WTC11 (cell line): ENCODE data around the gene HDLBP. TPM values are rescaled to one million over a fixed set of nuclear protein-coding genes. Genes with fewer than 3 reads are reported as not detected.

Experiments used
- ATAC-seq: fragments of 200-7000 bp; cut with Tn5 transposase; 2 replicates; pipeline ENCODE4 v1.10.0; 2021; ENCODE audit warnings: mild to moderate bottlenecking, moderate library complexity
- CTCF ChIA-PET: fragments of 300-600 bp; sonication (Branson Sonifier 250); formaldehyde crosslinking; loops from one replicate; lab custom pipeline; 2021; ENCODE audit warnings: antibody characterized with exemption; lab: Charles Lee
- POLR2A ChIA-PET: fragments of 350-600 bp; sonication (Branson Sonifier 250); formaldehyde crosslinking; loops from one replicate; lab custom pipeline; 2021; ENCODE audit warnings: antibody characterized with exemption; lab: Charles Lee
- DNase-seq: peaks from one replicate; pipeline ENCODE4 v3.0.0; 2021; ENCODE audit warnings: low spot score
- H3K27ac Mint-ChIP-seq: 2 replicates; pipeline ENCODE4 v1.8.0; 2021; ENCODE audit warnings: mixed read lengths
- H3K27me3 Mint-ChIP-seq: 2 replicates; pipeline ENCODE4 v1.8.0; 2021; ENCODE audit warnings: low read depth, mild to moderate bottlenecking, moderate library complexity, mixed read lengths
- H3K36me3 Mint-ChIP-seq: 2 replicates; pipeline ENCODE4 v1.8.0; 2021; ENCODE audit warnings: mixed read lengths
- H3K4me1 Mint-ChIP-seq: 2 replicates; pipeline ENCODE4 v1.8.0; 2022; ENCODE audit warnings: mixed read lengths
- H3K4me3 Mint-ChIP-seq: 2 replicates; pipeline ENCODE4 v1.8.0; 2021; ENCODE audit warnings: mild to moderate bottlenecking, moderate library complexity, mixed read lengths
- H3K9me3 Mint-ChIP-seq: 2 replicates; pipeline ENCODE4 v1.8.0; 2021; ENCODE audit warnings: mixed read lengths
- ATF1 ChIP-seq: sonication (generic); formaldehyde crosslinking; IDR thresholded peaks from 2 replicates; pipeline ENCODE4 v1.8.1; 2023; ENCODE audit warnings: mild to moderate bottlenecking, moderate library complexity, missing genetic modification reagents
- E2F4 ChIP-seq: sonication (generic); formaldehyde crosslinking; IDR thresholded peaks from 2 replicates; pipeline ENCODE4 v1.8.1; 2022; ENCODE audit warnings: low read depth, mild to moderate bottlenecking, moderate library complexity, missing genetic modification reagents, borderline replicate concordance
- EMX1 ChIP-seq: fragments of 250-450 bp; sonication (Bioruptor Pico); IDR thresholded peaks from 2 replicates; pipeline ENCODE4 v1.8.0; 2021; ENCODE audit warnings: mild to moderate bottlenecking
- ERG ChIP-seq: fragments of 250-450 bp; sonication (Bioruptor Pico); IDR thresholded peaks from 2 replicates; pipeline ENCODE4 v1.8.0; 2021; ENCODE audit warnings: mild to moderate bottlenecking
- FOXJ3 ChIP-seq: sonication (generic); formaldehyde crosslinking; IDR thresholded peaks from 2 replicates; pipeline ENCODE4 v1.9.0; 2021; ENCODE audit warnings: missing genetic modification reagents, mild to moderate bottlenecking, borderline replicate concordance
- MLX ChIP-seq: sonication (generic); formaldehyde crosslinking; IDR thresholded peaks from 2 replicates; pipeline ENCODE4 v1.8.1; 2023; ENCODE audit warnings: mild to moderate bottlenecking, missing genetic modification reagents, moderate library complexity
- NR3C1 ChIP-seq: sonication (generic); formaldehyde crosslinking; conservative IDR thresholded peaks from 2 replicates; pipeline ENCODE4 v1.8.1; 2023; ENCODE audit warnings: low read depth, mild to moderate bottlenecking, missing genetic modification reagents
- PRRX2 ChIP-seq: fragments of 250-450 bp; sonication (Bioruptor Pico); IDR thresholded peaks from 2 replicates; pipeline ENCODE4 v1.8.0; 2021; ENCODE audit warnings: mild to moderate bottlenecking
- SMAD4 ChIP-seq: sonication (generic); formaldehyde crosslinking; IDR thresholded peaks from 2 replicates; pipeline ENCODE4 v1.8.0; 2022; ENCODE audit warnings: mild to moderate bottlenecking, missing genetic modification reagents
- USF1 ChIP-seq: sonication (generic); formaldehyde crosslinking; IDR thresholded peaks from 2 replicates; pipeline ENCODE4 v1.8.0; 2022; ENCODE audit warnings: mild to moderate bottlenecking, missing genetic modification reagents
- ZNF138 ChIP-seq: sonication (generic); formaldehyde crosslinking; conservative IDR thresholded peaks from 2 replicates; pipeline ENCODE4 v1.8.1; 2022; ENCODE audit warnings: mild to moderate bottlenecking, moderate library complexity, missing genetic modification reagents
- ZNF232 ChIP-seq: sonication (generic); formaldehyde crosslinking; IDR thresholded peaks from 2 replicates; pipeline ENCODE4 v1.8.0; 2022; ENCODE audit warnings: mild to moderate bottlenecking, missing genetic modification reagents
- ZNF281 ChIP-seq: sonication (generic); formaldehyde crosslinking; IDR thresholded peaks from 2 replicates; pipeline ENCODE4 v1.8.0; 2023; ENCODE audit warnings: mild to moderate bottlenecking, missing genetic modification reagents
- ZNF396 ChIP-seq: fragments of 250-450 bp; sonication (Bioruptor Pico); IDR thresholded peaks from 2 replicates; pipeline ENCODE4 v1.8.0; 2021; ENCODE audit warnings: mild to moderate bottlenecking, moderate library complexity, borderline replicate concordance
- ZNF512 ChIP-seq: sonication (generic); formaldehyde crosslinking; IDR thresholded peaks from 2 replicates; pipeline ENCODE4 v1.8.1; 2022; ENCODE audit warnings: missing genetic modification reagents, borderline replicate concordance
- total RNA-seq: library from RNA; stranded (reverse); gene quantifications from 3 replicates; pipeline ENCODE4 v1.2.3, GENCODE V29; 2021

Gene HDLBP
- total RNA-seq, 1 experiment from 2014 or later: 368 TPM

GRCh38 chr2:241217320-241218031, 98.0 kb downstream of the HDLBP start (continued):
- peak; percentile 16; the same call in 1 of the 2 replicates for TF ChIP-seq ZNF281 (CRISPR knock-in tag)
- peak; percentile 71 for TF ChIP-seq USF1 (CRISPR knock-in tag)

- peaks cover 4% of the 10 kb centered on the region for H3K36me3 Mint-ChIP-seq
- DNase-seq (peak; percentile 48), ATAC-seq (peak; percentile 8; the same call in 1 of the 2 replicates)
- peaks cover 25% of the 10 kb centered on the region for H3K4me1 Mint-ChIP-seq
- peak overlapping the region; percentile 78; the same call in 1 of the 2 replicates for H3K4me3 Mint-ChIP-seq
- H3K9me3 Mint-ChIP-seq: peaks cover 4% of the 10 kb centered on the region; the same call in 1 of the 2 replicates
- TF ChIP-seq ATF1 (CRISPR knock-in tag) (no peak), ZNF232 (0 out of 2 replicates have a peak, but pooled peaks have one; percentile 27)
- H3K27me3 Mint-ChIP-seq: peaks cover 5% of the 10 kb centered on the region
- CTCF ChIA-PET: interaction anchor here (0.8 to 2.2 kb wide), 10 partner anchors 9 to 376 kb away, joined by 3 to 12 read pairs (median 4); partner anchors contain the start of gene PASK
- no peak overlapping the region for H3K27ac Mint-ChIP-seq
- POLR2A ChIA-PET: no interaction called here
Observed at GRCh38 chr2:241216211-241216761, 99.2 kb downstream of the HDLBP start.

GRCh38 chr2:241215421-241215820, 100.1 kb downstream of the HDLBP start:
- Mint-ChIP-seq H3K4me3 (no peak overlapping the region), H3K27ac (no peak overlapping the region), H3K36me3 (peaks cover 4% of the 10 kb centered on the region)
- TF ChIP-seq ERG (no peak), MLX (CRISPR knock-in tag) (no peak), PRRX2 (CRISPR knock-in tag) (no peak), ZNF396 (CRISPR knock-in tag) (no peak), EMX1 (CRISPR knock-in tag) (no peak), ZNF512 (CRISPR knock-in tag) (no peak), FOXJ3 (no peak), NR3C1 (CRISPR knock-in tag) (no peak), E2F4 (no peak), SMAD4 (CRISPR knock-in tag) (no peak), ZNF138 (CRISPR knock-in tag) (no peak)
- TF ChIP-seq, all 79 proteins: peak for 0
- DNase-seq (no peak), ATAC-seq (no peak)
- Mint-ChIP-seq H3K27me3 (peaks cover 5% of the 10 kb centered on the region), H3K9me3 (peaks cover 4% of the 10 kb centered on the region; the same call in 1 of the 2 replicates), H3K4me1 (peaks cover 29% of the 10 kb centered on the region)
- ChIA-PET POLR2A (no interaction called here), CTCF (interaction anchor here (1.1 to 2.2 kb wide), 4 partner anchors 35 to 364 kb away, joined by 3 to 5 read pairs (median 3); no protein-coding TSS in a partner anchor)
